ENCODE results near the gene SLC25A21.

The SLC25A21 gene

GRCh38 chr14:37143475-37143874 lies 28.9 kb downstream of the SLC25A21 start:
- Histone ChIP-seq H3K9me2 (replicated peaks; ENCODE audit: insufficient read depth, low read length) (no peaks in the 10 kb centered on the region), H3K9ac (ENCODE audit: low read length) (no peak overlapping the region), H3K4me2 (ENCODE audit: low read depth, low read length, poor library complexity, severe bottlenecking) (no peak overlapping the region), H3F3A (ENCODE audit: insufficient read depth) (no peaks in the 10 kb centered on the region), H4K20me1 (ENCODE audit: low read depth, low read length) (no peaks in the 10 kb centered on the region), H3K36me3 (ENCODE audit: low read length) (no peaks in the 10 kb centered on the region), H3K4me3 (ENCODE audit: insufficient read depth, low read length, poor library complexity, severe bottlenecking) (no peak overlapping the region), H3K9me3 (ENCODE audit: insufficient read depth, low read length) (no peaks in the 10 kb centered on the region), H2AFZ (ENCODE audit: low read depth, low read length, severe bottlenecking) (no peak overlapping the region), H3K27ac (ENCODE audit: low read depth, low read length) (no peak overlapping the region), H3K27me3 (ENCODE audit: low read length) (no peaks in the 10 kb centered on the region), H3K79me2 (ENCODE audit: insufficient read depth, low read length) (no peaks in the 10 kb centered on the region)
- TF ChIP-seq EZH2phosphoT487 (conservative IDR thresholded peaks at IDR 0.05; ENCODE audit: low read length): no peak
- TF ChIP-seq, protein P1, sequence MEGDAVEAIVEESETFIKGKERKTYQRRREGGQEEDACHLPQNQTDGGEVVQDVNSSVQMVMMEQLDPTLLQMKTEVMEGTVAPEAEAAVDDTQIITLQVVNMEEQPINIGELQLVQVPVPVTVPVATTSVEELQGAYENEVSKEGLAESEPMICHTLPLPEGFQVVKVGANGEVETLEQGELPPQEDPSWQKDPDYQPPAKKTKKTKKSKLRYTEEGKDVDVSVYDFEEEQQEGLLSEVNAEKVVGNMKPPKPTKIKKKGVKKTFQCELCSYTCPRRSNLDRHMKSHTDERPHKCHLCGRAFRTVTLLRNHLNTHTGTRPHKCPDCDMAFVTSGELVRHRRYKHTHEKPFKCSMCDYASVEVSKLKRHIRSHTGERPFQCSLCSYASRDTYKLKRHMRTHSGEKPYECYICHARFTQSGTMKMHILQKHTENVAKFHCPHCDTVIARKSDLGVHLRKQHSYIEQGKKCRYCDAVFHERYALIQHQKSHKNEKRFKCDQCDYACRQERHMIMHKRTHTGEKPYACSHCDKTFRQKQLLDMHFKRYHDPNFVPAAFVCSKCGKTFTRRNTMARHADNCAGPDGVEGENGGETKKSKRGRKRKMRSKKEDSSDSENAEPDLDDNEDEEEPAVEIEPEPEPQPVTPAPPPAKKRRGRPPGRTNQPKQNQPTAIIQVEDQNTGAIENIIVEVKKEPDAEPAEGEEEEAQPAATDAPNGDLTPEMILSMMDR (IDR thresholded peaks at IDR 0.05; ENCODE audit: insufficient read depth, low read length, poor library complexity, severe bottlenecking): no peak

GRCh38 chr14:37142835-37143401 lies 29.5 kb downstream of the SLC25A21 start:
- no peaks in the 10 kb centered on the region for H3K9me2 ChIP-seq (replicated peaks; ENCODE audit: insufficient read depth, low read length)
- no peaks in the 10 kb centered on the region for H3K9me3 ChIP-seq (ENCODE audit: insufficient read depth, low read length)
- no peak overlapping the region for H3K4me2 ChIP-seq (ENCODE audit: low read depth, low read length, poor library complexity, severe bottlenecking)
- no peaks in the 10 kb centered on the region for H3K79me2 ChIP-seq (ENCODE audit: insufficient read depth, low read length)
- no peaks in the 10 kb centered on the region for H4K20me1 ChIP-seq (ENCODE audit: low read depth, low read length)
- H3K4me3 ChIP-seq (ENCODE audit: insufficient read depth, low read length, poor library complexity, severe bottlenecking): no peak overlapping the region
- no peak overlapping the region for H2AFZ ChIP-seq (ENCODE audit: low read depth, low read length, severe bottlenecking)
- H3K36me3 ChIP-seq (ENCODE audit: low read length): no peaks in the 10 kb centered on the region
- TF ChIP-seq EZH2phosphoT487 (conservative IDR thresholded peaks at IDR 0.05; ENCODE audit: low read length): no peak
- TF ChIP-seq, protein P1 (IDR thresholded peaks at IDR 0.05; ENCODE audit: insufficient read depth, low read length, poor library complexity, severe bottlenecking): no peak
- no peaks in the 10 kb centered on the region for H3F3A ChIP-seq (ENCODE audit: insufficient read depth)
- H3K27ac ChIP-seq (ENCODE audit: low read depth, low read length): no peak overlapping the region
- no peaks in the 10 kb centered on the region for H3K27me3 ChIP-seq (ENCODE audit: low read length)
- no peak overlapping the region for H3K9ac ChIP-seq (ENCODE audit: low read length)

DNA sequence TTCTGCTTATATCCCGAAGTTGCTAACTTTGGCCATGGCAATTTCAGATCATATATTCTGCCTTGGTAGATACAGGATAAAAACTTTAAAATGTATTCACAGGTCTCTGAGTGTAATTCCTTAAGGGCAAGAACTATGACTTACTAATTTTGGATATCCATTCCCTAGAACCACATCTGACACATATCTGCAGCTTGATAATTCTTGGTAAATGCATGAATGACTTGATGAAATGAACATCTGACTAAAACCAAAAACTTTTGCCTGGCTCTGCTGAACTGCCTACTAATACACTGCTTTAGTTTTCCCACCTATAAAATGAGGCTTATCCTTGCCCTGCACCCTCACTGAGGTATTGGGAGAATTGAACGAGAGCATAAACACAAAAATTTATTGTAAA lies 32.2 kb downstream of the SLC25A21 start:
- Histone ChIP-seq H3K36me3 (ENCODE audit: low read length) (no peaks in the 10 kb centered on the region), H3K9me2 (replicated peaks; ENCODE audit: insufficient read depth, low read length) (no peaks in the 10 kb centered on the region), H4K20me1 (ENCODE audit: low read depth, low read length) (no peaks in the 10 kb centered on the region), H3K9ac (ENCODE audit: low read length) (no peak overlapping the region), H3K79me2 (ENCODE audit: insufficient read depth, low read length) (no peaks in the 10 kb centered on the region), H2AFZ (ENCODE audit: low read depth, low read length, severe bottlenecking) (no peak overlapping the region), H3K9me3 (ENCODE audit: insufficient read depth, low read length) (no peaks in the 10 kb centered on the region), H3K4me3 (ENCODE audit: insufficient read depth, low read length, poor library complexity, severe bottlenecking) (no peak overlapping the region), H3F3A (ENCODE audit: insufficient read depth) (no peaks in the 10 kb centered on the region), H3K27ac (ENCODE audit: low read depth, low read length) (no peak overlapping the region), H3K27me3 (ENCODE audit: low read length) (no peaks in the 10 kb centered on the region), H3K4me2 (ENCODE audit: low read depth, low read length, poor library complexity, severe bottlenecking) (no peak overlapping the region)
- TF ChIP-seq, protein P1 (IDR thresholded peaks at IDR 0.05; ENCODE audit: insufficient read depth, low read length, poor library complexity, severe bottlenecking): no peak
- no peak for TF ChIP-seq EZH2phosphoT487 (conservative IDR thresholded peaks at IDR 0.05; ENCODE audit: low read length)

Measured in SU-DHL-6 (cell line).